H1 (cell line): ENCODE measurements around the gene SGMS1. TPM values are rescaled to one million over a fixed set of nuclear protein-coding genes. Genes with fewer than 3 reads are reported as not detected.

Experiments
- CTCF ChIA-PET: fragments of 300-600 bp; sonication (Branson Sonifier 250); formaldehyde crosslinking; loops from one replicate; lab custom pipeline; 2021; ENCODE audit not compliant: partially characterized antibody; lab: Charles Lee
- POLR2A ChIA-PET: fragments of 300-600 bp; sonication (Branson Sonifier 250); formaldehyde crosslinking; loops from one replicate; lab custom pipeline; 2021; ENCODE audit warnings: inconsistent platforms; ENCODE audit not compliant: partially characterized antibody; lab: Charles Lee
- DNase-seq, 2 experiments: peaks; one replicate each; pipeline versions ENCODE4 v3.0.0 to v3.0.0-alpha.2; 2010 to 2022; ENCODE audit warnings: low spot score in 2 of 2, low read depth in 1 of 2, mixed read lengths in 1 of 2
- FAIRE-seq: peaks from 2 replicates; lab custom pipeline; 2011; peaks lifted over from hg19 to GRCh38; lab: Jason Lieb, UNC
- H2AFZ ChIP-seq: 2 replicates; pipeline ENCODE4 v1.8.1; 2012; ENCODE audit warnings: low read length, inconsistent platforms
- H2AK5ac ChIP-seq: 2 replicates; pipeline ENCODE4 v1.6.1; 2013; ENCODE audit warnings: low read depth, low read length
- H2BK120ac ChIP-seq: replicated peaks from 2 replicates; pipeline ENCODE3; 2013; ENCODE audit warnings: low read depth, low read length, inconsistent platforms
- H2BK12ac ChIP-seq: 2 replicates; pipeline ENCODE4 v1.6.1; 2013; ENCODE audit warnings: low read depth, low read length
- H2BK15ac ChIP-seq: 2 replicates; pipeline ENCODE4 v1.6.1; 2013; ENCODE audit warnings: low read length
- H2BK20ac ChIP-seq: 2 replicates; pipeline ENCODE4 v1.6.1; 2013; ENCODE audit warnings: low read length
- H2BK5ac ChIP-seq: 2 replicates; pipeline ENCODE4 v1.6.1; 2013; ENCODE audit warnings: low read depth, low read length
- H3K14ac ChIP-seq: 2 replicates; pipeline ENCODE4 v1.6.1; 2013; ENCODE audit warnings: inconsistent platforms; ENCODE audit not compliant: insufficient read length
- H3K18ac ChIP-seq: 2 replicates; pipeline ENCODE4 v1.6.1; 2013; ENCODE audit warnings: low read length; ENCODE audit errors: extremely low read depth
- H3K23ac ChIP-seq: 2 replicates; pipeline ENCODE4 v1.6.1; 2013; ENCODE audit warnings: inconsistent platforms; ENCODE audit not compliant: insufficient read length
- H3K23me2 ChIP-seq: 2 replicates; pipeline ENCODE4 v1.6.1; 2013; ENCODE audit warnings: low read depth, low read length
- H3K27ac ChIP-seq: 2 replicates; pipeline ENCODE4 v1.6.1; 2011; ENCODE audit warnings: low read depth, low read length, inconsistent platforms
- H3K27me3 ChIP-seq, 4 experiments: replicated peaks in 1 of 4; 1 replicate in 1 of 4; 2 replicates in 3 of 4; pipeline versions ENCODE4 v1.6.1 to v1.8.1; 2011 to 2013; ENCODE audit warnings: low read length in 3 of 4, mild to moderate bottlenecking in 3 of 4, inconsistent platforms in 2 of 4, mixed read lengths in 2 of 4, moderate library complexity in 1 of 4; ENCODE audit not compliant: control insufficient read depth in 3 of 4, insufficient read depth in 3 of 4; ENCODE audit errors: extremely low read depth in 1 of 4
- H3K36me3 ChIP-seq, 4 experiments: 2 replicates each; pipeline versions ENCODE4 v1.6.1 to v1.8.1; 2011 to 2013; ENCODE audit warnings: mild to moderate bottlenecking in 4 of 4, low read length in 3 of 4, moderate library complexity in 2 of 4, control low read depth in 1 of 4, inconsistent platforms in 1 of 4; ENCODE audit not compliant: insufficient read depth in 4 of 4, control insufficient read depth in 2 of 4
- H3K4ac ChIP-seq: replicated peaks from 2 replicates; pipeline ENCODE3; 2013; ENCODE audit warnings: low read length, low read depth, mixed read lengths, inconsistent platforms; ENCODE audit not compliant: insufficient read length
- H3K4me1 ChIP-seq, 4 experiments: replicated peaks in 1 of 4; 1 replicate in 1 of 4; 2 replicates in 3 of 4; pipeline versions ENCODE4 v1.6.1 to v1.8.1; 2011 to 2013; ENCODE audit warnings: low read length in 3 of 4, inconsistent platforms in 2 of 4, mixed read lengths in 1 of 4; ENCODE audit not compliant: insufficient read depth in 4 of 4, control insufficient read depth in 3 of 4
- H3K4me2 ChIP-seq, 2 experiments: 2 replicates each; pipeline versions ENCODE4 v1.6.1 to v1.8.1; 2011 to 2013; ENCODE audit warnings: low read depth in 2 of 2, low read length in 2 of 2, control low read depth in 1 of 2, inconsistent platforms in 1 of 2, mild to moderate bottlenecking in 1 of 2; ENCODE audit not compliant: insufficient read depth in 1 of 2
- H3K4me3 ChIP-seq, 4 experiments: fragments of 200-600, 300-600 bp in 1 of 4; sonication (generic), shearing (Covaris generic), sonication (Bioruptor Twin) in 1 of 4; 2 replicates each; pipeline versions ENCODE4 v1.5.1 to v1.8.1; 2011 to 2016; ENCODE audit warnings: low read length in 4 of 4, low read depth in 3 of 4, control low read depth in 2 of 4, inconsistent platforms in 2 of 4, mild to moderate bottlenecking in 2 of 4, mixed read lengths in 1 of 4, moderate library complexity in 1 of 4; ENCODE audit not compliant: insufficient read depth in 2 of 4; ENCODE audit errors: extremely low read depth in 1 of 4
- H3K56ac ChIP-seq: replicated peaks from 2 replicates; pipeline ENCODE3; 2013; ENCODE audit warnings: low read depth, mild to moderate bottlenecking, mixed read lengths, low read length, inconsistent platforms; ENCODE audit not compliant: insufficient read length
- H3K79me1 ChIP-seq: 2 replicates; pipeline ENCODE4 v1.6.1; 2013; ENCODE audit warnings: low read depth, low read length, control low read depth
- H3K79me2 ChIP-seq, 2 experiments: 2 replicates each; pipeline versions ENCODE4 v1.6.1 to v1.8.1; 2012 to 2013; ENCODE audit warnings: low read length in 2 of 2, mild to moderate bottlenecking in 2 of 2, inconsistent platforms in 1 of 2; ENCODE audit not compliant: insufficient read depth in 2 of 2, control insufficient read depth in 1 of 2
- H3K9ac ChIP-seq, 4 experiments: replicated peaks in 1 of 4; 1 replicate in 1 of 4; 2 replicates in 3 of 4; pipeline versions ENCODE4 v1.6.1 to v1.8.1; 2011 to 2013; ENCODE audit warnings: low read depth in 3 of 4, low read length in 3 of 4, control low read depth in 2 of 4, mild to moderate bottlenecking in 2 of 4, moderate library complexity in 2 of 4, inconsistent platforms in 1 of 4; ENCODE audit errors: extremely low read depth in 1 of 4
- H3K9me3 ChIP-seq, 2 experiments: 2 replicates each; pipeline versions ENCODE4 v1.6.1 to v1.8.1; 2012 to 2013; ENCODE audit warnings: mild to moderate bottlenecking in 2 of 2, moderate library complexity in 2 of 2, control low read depth in 1 of 2, inconsistent platforms in 1 of 2, low read depth in 1 of 2, low read length in 1 of 2, mixed read lengths in 1 of 2; ENCODE audit not compliant: insufficient read depth in 2 of 2
- H4K20me1 ChIP-seq, 2 experiments: replicated peaks in 1 of 2; 2 replicates each; pipeline versions ENCODE3 to v1.8.1; 2011 to 2013; ENCODE audit warnings: inconsistent platforms in 2 of 2, low read length in 2 of 2, mild to moderate bottlenecking in 1 of 2; ENCODE audit not compliant: insufficient read depth in 2 of 2, control insufficient read depth in 1 of 2
- H4K5ac ChIP-seq: 2 replicates; pipeline ENCODE4 v1.6.1; 2013; ENCODE audit warnings: low read length, low read depth, mixed read lengths, inconsistent platforms; ENCODE audit not compliant: insufficient read length
- H4K8ac ChIP-seq: 2 replicates; pipeline ENCODE4 v1.8.0; 2013; ENCODE audit warnings: mild to moderate bottlenecking, moderate library complexity, low read length, inconsistent platforms; ENCODE audit not compliant: insufficient read depth; ENCODE audit errors: extremely low read depth
- H4K91ac ChIP-seq: replicated peaks from 2 replicates; pipeline ENCODE3; 2013; ENCODE audit warnings: low read length, mixed read lengths, inconsistent platforms; ENCODE audit not compliant: insufficient read length
- CHD2 ChIP-seq: IDR thresholded peaks from 2 replicates; pipeline ENCODE4 v1.6.1; 2012; ENCODE audit warnings: low read length, improper control_type of control experiment
- WGBS, 2 experiments: shearing (Covaris generic) in 1 of 2; methylation state at CpG; one replicate each; pipeline versions ENCODE4 v1.1.6 to v1.1.7; 2013 to 2015; ENCODE audit warnings: low lambda C conversion rate in 2 of 2, mixed read lengths in 2 of 2, inconsistent platforms in 1 of 2, low coverage in 1 of 2, missing lambda C conversion rate in 1 of 2; ENCODE audit not compliant: insufficient replicate concordance in 2 of 2, insufficient coverage in 1 of 2, insufficient read length in 1 of 2; ENCODE audit errors: extremely low coverage in 1 of 2, missing lambda C conversion rate in 1 of 2; 5-methylcytosine and 5-hydroxymethylcytosine counted together
- polyA plus RNA-seq, 7 experiments: library from polyadenylated mRNA; depleted of rRNA in 3 of 7; stranded (reverse) in 5 of 7; unstranded in 2 of 7; fragments of >200 nt in 5 of 7; fragments of 200-250 nt in 2 of 7; gene quantifications; 1 replicate in 5 of 7; 2 replicates in 1 of 7; 4 replicates in 1 of 7; pipeline versions ENCODE4 v1.2.1 to v1.2.3, GENCODE V29; 2011 to 2013; ENCODE audit warnings: missing spikeins in 2 of 7, mixed read lengths in 2 of 7
- total RNA-seq: library from RNA; stranded (reverse); fragmentation: NEBNext Ultra II Directional; extraction: Animal tissue kit (Norgen Biotek cat#: 25700); gene quantifications from 2 replicates; pipeline ENCODE4 v1.2.1, GENCODE V29; 2021

Gene SGMS1
- total and polyA plus RNA-seq, 2 of the 8 experiments (the other 6 are each of a cell fraction or from before 2014, with no cell fraction given), result 6.0 to 15.6 TPM

GRCh38 chr10:50592961-50593418 is 30.8 kb downstream of the SGMS1 start:
- no peak overlapping the region for H3K56ac ChIP-seq
- ChIA-PET CTCF (interaction anchor here (1.7 to 1.9 kb wide), 4 partner anchors 8 to 35 kb away, joined by 3 to 7 read pairs (median 6); no protein-coding TSS in a partner anchor), POLR2A (interaction anchor here (1.5 kb wide), 1 partner anchor 16 kb away, joined by 3 read pairs; no protein-coding TSS in a partner anchor)
- H2AFZ ChIP-seq, result no peak overlapping the region
- H2BK12ac ChIP-seq, result no peak overlapping the region
- FAIRE-seq (no peak), DNase-seq (no peak)
- H3K79me2 ChIP-seq, result peaks cover 4 to 38% of the 10 kb centered on the region in 2 experiments
- H2BK15ac ChIP-seq, result no peak overlapping the region
- peaks cover 0 to 5% (median 0%) of the 10 kb centered on the region in 4 experiments; a peak in 2 of 7 replicates for H3K4me1 ChIP-seq
- no peak overlapping the region for H2BK20ac ChIP-seq
- no peak overlapping the region for H3K23ac ChIP-seq
- no peak overlapping the region; the same call in 1 of the 2 replicates for H2AK5ac ChIP-seq
- H3K18ac ChIP-seq, result no peak overlapping the region
- no peak overlapping the region for H3K4ac ChIP-seq
- H3K27me3 ChIP-seq, result no peaks in the 10 kb centered on the region
- H2BK120ac ChIP-seq, result no peak overlapping the region
- H3K27ac ChIP-seq, result no peak overlapping the region
- no peak overlapping the region for H4K91ac ChIP-seq
- WGBS, 2 experiments, result 95% methylated on average over 7 of the region's 7 CpGs; no CpG with 5 or more reads in 1 of the 2 experiments
- no peaks in the 10 kb centered on the region for H3K23me2 ChIP-seq
- no peak overlapping the region for H2BK5ac ChIP-seq
- H3K9me3 ChIP-seq, result no peaks in the 10 kb centered on the region
- H3K79me1 ChIP-seq, result peaks cover 10% of the 10 kb centered on the region
- no peak overlapping the region for H3K4me2 ChIP-seq
- no peak overlapping the region for H4K5ac ChIP-seq
- H3K36me3 ChIP-seq, result peaks cover 0 to 6% (median 1%) of the 10 kb centered on the region in 4 experiments; a peak in 3 of 8 replicates
- H4K20me1 ChIP-seq, result peaks cover 6% of the 10 kb centered on the region in 2 experiments
- H3K4me3 ChIP-seq, result no peak overlapping the region
- no peak overlapping the region for H3K14ac ChIP-seq
- no peak overlapping the region for H4K8ac ChIP-seq
- no peak overlapping the region for H3K9ac ChIP-seq
- TF ChIP-seq CHD2, result no peak
